NOMO-1 treated with DMSO at 0.1 percent for 48 hours (cell line): ENCODE data around the gene PIP.
"Not testable (repeated sequence)": the region's sequence is repeated elsewhere in the genome, so short reads cannot be mapped to it uniquely, and the experiment has no call there.

Source experiments
- DNase-seq: peaks from one replicate; lab custom pipeline; 2025; ENCODE audit not compliant: unreplicated experiment; lab: John Stamatoyannopoulos, UW

The PIP gene, protein sequence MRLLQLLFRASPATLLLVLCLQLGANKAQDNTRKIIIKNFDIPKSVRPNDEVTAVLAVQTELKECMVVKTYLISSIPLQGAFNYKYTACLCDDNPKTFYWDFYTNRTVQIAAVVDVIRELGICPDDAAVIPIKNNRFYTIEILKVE

GRCh38 chr7:143131781-143132180 is at the start of gene PIP:
TSS of gene PIP (plus strand) at chr7:143132077. CDS start at chr7:143132117, 40 bp downstream.
- DNase-seq = no peak

DNA sequence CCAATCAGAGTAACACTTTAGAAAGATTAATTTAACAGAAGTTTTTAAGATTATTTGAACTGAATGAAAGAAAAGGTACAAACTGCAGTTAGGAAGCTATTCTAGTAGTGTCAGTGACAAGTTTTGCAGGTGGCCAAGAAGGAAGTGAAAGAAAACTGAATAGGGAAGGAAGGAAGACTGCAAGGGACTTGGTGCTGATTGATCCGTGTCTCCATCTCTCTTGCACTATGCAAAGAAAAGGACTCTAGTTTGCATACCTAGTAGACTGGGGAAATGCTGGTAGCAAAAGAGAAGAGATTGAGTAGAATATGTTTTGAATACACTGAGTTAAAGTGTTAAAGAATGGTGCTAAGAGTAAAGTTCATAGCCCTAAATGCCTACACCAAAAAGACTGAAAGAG is 46.8 kb upstream of the PIP start:
- DNase-seq = peak; percentile 66

- not testable (repeated sequence) for DNase-seq
Observed at GRCh38 chr7:143085610-143086009, 46.3 kb upstream of the PIP start.

GRCh38 chr7:143088549-143089231 is 43.2 kb upstream of the PIP start:
- DNase-seq = not testable (repeated sequence)

GRCh38 chr7:143096146-143096545 is 35.7 kb upstream of the PIP start:
- no peak for DNase-seq

- DNase-seq = not testable (repeated sequence)
Observed at GRCh38 chr7:143099579-143099978, 32.3 kb upstream of the PIP start.

- no peak for DNase-seq
Observed at GRCh38 chr7:143104759-143105158, 27.1 kb upstream of the PIP start.

DNA sequence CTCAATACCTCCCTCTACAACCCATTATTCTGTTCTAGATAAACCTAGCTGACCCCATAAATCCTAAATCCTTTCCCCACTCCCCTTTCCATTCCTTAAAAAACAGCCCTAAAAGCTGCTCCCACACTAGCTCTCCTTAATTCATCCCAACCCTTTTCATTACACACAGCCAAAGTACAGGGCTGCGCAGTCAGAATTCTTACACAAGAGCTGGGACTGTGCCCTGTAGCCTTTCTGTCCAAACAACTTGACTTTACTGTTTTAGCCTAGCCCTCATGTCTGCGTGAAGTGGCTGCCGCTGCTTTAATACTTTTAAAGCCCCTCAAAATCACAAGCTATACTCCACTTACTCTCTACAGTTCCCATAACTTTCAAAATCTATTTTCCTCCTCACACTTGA is 23.9 kb upstream of the PIP start:
- not testable (repeated sequence) for DNase-seq

- DNase-seq = no peak
Observed at GRCh38 chr7:143117395-143117794, 14.5 kb upstream of the PIP start.

- DNase-seq = no peak
Observed at GRCh38 chr7:143120691-143121405, 11.0 kb upstream of the PIP start.

GRCh38 chr7:143123326-143123725 is 8.6 kb upstream of the PIP start:
- DNase-seq = not testable (repeated sequence)

- peak; percentile 89 for DNase-seq
Observed at GRCh38 chr7:143126146-143126545, 5.7 kb upstream of the PIP start.

DNA sequence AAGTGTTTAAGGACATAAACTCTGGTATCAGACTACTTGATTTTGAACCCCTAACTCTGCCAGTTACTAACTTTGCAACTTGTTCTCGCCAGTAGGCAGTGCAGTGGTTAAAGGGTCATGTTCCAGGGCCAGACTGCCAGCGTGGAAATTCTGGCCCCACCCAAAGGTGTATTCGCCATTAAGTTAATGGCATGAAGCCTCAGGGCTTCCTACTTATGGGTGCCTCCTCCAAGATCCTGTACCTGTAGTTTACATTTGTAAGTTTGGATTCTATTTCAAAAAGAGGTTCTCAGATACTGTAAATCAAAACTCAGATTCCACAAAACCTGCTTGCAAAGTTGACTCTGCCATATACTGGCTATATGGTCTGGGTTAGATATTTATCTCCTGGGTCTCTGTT is 2.8 kb upstream of the PIP start:
- DNase-seq = no peak

DNA sequence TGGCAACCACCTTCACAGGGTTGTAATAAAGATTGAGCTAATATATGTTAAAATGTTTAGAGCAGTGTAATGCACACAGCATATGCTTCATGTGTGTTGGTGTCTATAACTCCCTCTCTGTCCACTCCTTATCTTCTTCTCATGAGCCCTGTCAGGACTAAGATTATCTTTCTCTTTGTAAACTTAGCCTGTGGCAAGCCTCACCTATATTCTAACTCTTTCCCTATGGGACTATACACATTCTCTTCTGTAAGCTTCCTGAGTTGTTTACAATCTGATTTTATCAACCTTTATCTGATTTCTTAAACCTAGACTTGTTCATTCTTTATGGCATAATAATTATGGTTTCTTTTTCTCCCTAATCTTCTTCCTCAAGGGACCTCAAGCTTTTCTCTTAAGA is 2.4 kb upstream of the PIP start:
- no peak for DNase-seq

GRCh38 chr7:143130541-143130940 is 1.3 kb upstream of the PIP start:
- no peak for DNase-seq

GRCh38 chr7:143147070-143147469 is 15.2 kb downstream of the PIP start:
- DNase-seq = no peak

DNA sequence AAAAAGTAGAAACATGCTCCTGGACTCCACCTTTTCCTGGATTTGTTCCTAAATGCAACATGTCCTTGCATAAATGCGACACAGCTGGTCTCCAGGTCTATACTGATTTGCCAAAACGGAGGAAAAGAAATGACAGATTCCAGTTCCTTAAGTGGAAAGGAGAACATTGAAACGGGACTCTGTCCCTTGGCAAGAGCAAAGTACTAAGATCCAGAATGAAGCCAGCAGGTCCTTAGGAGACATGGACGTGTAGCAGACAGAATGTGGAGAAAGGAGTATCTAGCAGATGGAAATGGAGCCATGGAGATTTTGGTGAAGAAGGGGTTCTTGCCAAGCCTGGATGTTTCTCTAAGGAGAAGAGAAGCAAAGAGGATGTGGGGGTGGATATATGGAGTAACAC is 16.2 kb downstream of the PIP start:
- DNase-seq = no peak

DNA sequence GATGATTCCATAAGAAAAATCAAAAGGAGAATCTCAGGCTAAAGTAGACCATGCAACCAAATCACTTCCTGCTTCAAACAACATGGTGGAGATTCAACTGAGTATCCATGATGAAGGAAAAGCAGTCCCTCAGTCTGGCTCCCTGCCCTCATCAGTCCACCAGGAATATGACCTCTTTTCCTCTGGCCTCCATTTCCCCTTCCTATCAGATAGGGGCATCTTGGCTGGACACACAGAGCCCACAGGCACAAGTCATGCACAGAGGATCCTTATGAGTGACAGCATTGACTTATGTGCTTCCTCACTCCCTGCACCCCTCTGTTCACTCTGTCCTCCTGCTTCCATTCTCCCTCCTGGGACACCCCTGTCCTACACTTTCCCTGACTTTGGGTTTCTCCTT is 16.8 kb downstream of the PIP start:
- no peak for DNase-seq

- DNase-seq = not testable (repeated sequence)
Observed at GRCh38 chr7:143150696-143151095, 18.8 kb downstream of the PIP start.

- not testable (repeated sequence) for DNase-seq
Observed at GRCh38 chr7:143158617-143159016, 26.7 kb downstream of the PIP start.

DNA sequence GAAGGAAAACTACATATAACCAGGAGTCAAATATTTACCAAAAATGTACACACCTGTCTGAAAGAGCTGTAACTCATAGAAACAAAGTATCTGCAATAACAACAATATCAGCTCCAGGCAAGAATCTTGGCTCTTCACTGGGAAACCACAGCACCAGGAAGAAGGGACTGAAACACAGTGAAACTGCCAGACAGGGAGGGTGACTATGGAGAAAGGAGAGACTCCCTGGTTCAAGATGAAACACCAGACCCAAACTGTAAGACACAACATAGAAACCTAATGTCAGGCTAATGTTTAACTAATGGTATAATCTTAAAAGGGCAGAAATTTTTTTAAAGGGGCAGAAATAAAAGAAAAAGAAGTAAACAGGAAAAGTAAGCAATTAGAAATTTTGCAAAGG is 39.8 kb downstream of the PIP start:
- DNase-seq = no peak

GRCh38 chr7:143172354-143172753 is 40.5 kb downstream of the PIP start:
- DNase-seq = no peak
